RWPE1 (cell line): Measurements from ENCODE around the gene SNAP29.
"Not testable (repeated sequence)": the region's sequence is repeated elsewhere in the genome, so short reads cannot be mapped to it uniquely, and the experiment has no call there.

ENCODE experiments used
- CTCF ChIA-PET: fragments of 350-600 bp; sonication (Branson Sonifier 250); formaldehyde crosslinking; extraction: SDS; loops from one replicate; lab custom pipeline; 2021; lab: Yijun Ruan, JAX
- POLR2A ChIA-PET: fragments of 400-600 bp; formaldehyde crosslinking; extraction: SDS; loops from one replicate; lab custom pipeline; 2020; ENCODE audit warnings: antibody characterized with exemption; ENCODE audit not compliant: low non-redundant PET; lab: Yijun Ruan, JAX
- DNase-seq: peaks from one replicate; pipeline ENCODE4 v3.0.0; 2012; ENCODE audit warnings: low spot score
- H3K27ac ChIP-seq: fragments of 450-650 bp; 2 replicates; pipeline ENCODE4 v1.5.1; 2017
- CTCF ChIP-seq: fragments of 450-650 bp; conservative IDR thresholded peaks from 2 replicates; pipeline ENCODE4 v1.5.1; 2017; ENCODE audit warnings: low read depth, mild to moderate bottlenecking

The SNAP29 gene

GRCh38 chr22:20906387-20906767, 47.6 kb downstream of the SNAP29 start:
- TF ChIP-seq CTCF = no peak
- ChIA-PET POLR2A (no interaction called here), CTCF (interaction anchor here (0.6 kb wide), 1 partner anchor 14 kb away, joined by 6 read pairs; no protein-coding TSS in a partner anchor)
- H3K27ac ChIP-seq = no peak overlapping the region
- no peak for DNase-seq

GRCh38 chr22:20908717-20909116, 49.9 kb downstream of the SNAP29 start:
- POLR2A ChIA-PET, DNase-seq, H3K27ac ChIP-seq: not testable (repeated sequence)
- CTCF ChIA-PET = interaction anchor here (0.7 to 0.8 kb wide), 2 partner anchors 42 to 298 kb away, joined by 3 read pairs; no protein-coding TSS in a partner anchor

- no peak for DNase-seq
- ChIA-PET POLR2A (no interaction called here), CTCF (interaction anchor here (0.6 to 0.8 kb wide), 2 partner anchors 25 to 43 kb away, joined by 3 read pairs; no protein-coding TSS in a partner anchor)
- no peak overlapping the region for H3K27ac ChIP-seq
- no peak for TF ChIP-seq CTCF
These were observed 50.9 kb downstream of the SNAP29 start for GRCh38 chr22:20909543-20910303.

- H3K27ac ChIP-seq = peak overlapping the region; percentile 63
- DNase-seq = no peak
- TF ChIP-seq CTCF = no peak
- ChIA-PET POLR2A (no interaction called here), CTCF (no interaction called here)
These were observed 53.7 kb downstream of the SNAP29 start for GRCh38 chr22:20912494-20912893.

GRCh38 chr22:20916916-20917810, 58.4 kb downstream of the SNAP29 start, which contains the start of gene CRKL:
Gene CRKL, plus strand, starts transcription at chr22:20917407. Its CDS starts 528 bp downstream, at chr22:20917935.
- H3K27ac ChIP-seq = peak within 1 kb of the TSS; percentile 91
- ChIA-PET CTCF (interaction anchor here (0.6 to 1.0 kb wide), 5 partner anchors 31 to 364 kb away, joined by 3 to 8 read pairs (median 4); no protein-coding TSS in a partner anchor), POLR2A (interaction anchor here (0.6 kb wide), 1 partner anchor 65 kb away, joined by 3 read pairs; the partner anchor contains the start of gene LZTR1)
- TF ChIP-seq CTCF = peak; percentile 96
- peak; percentile 99 for DNase-seq

- ChIA-PET POLR2A (no interaction called here), CTCF (interaction anchor here (0.7 kb wide), 1 partner anchor 126 kb away, joined by 5 read pairs; no protein-coding TSS in a partner anchor)
- TF ChIP-seq CTCF = no peak
- peak overlapping the region; percentile 91 for H3K27ac ChIP-seq
- DNase-seq = peak; percentile 44
These were observed 59.9 kb downstream of the SNAP29 start for GRCh38 chr22:20918663-20919218.
